ENCODE measurements around the gene UNC5A.

UNC5A gene

GRCh38 chr5:176810081-176810597 is at the start of gene UNC5A:
UNC5A (plus strand) TSS chr5:176810559; CDS start chr5:176810751, 192 bp downstream.
- no peak for DNase-seq (ENCODE audit: low spot score)

- no peak for DNase-seq (ENCODE audit: low spot score)
These were observed 48.6 kb upstream of the UNC5A start for GRCh38 chr5:176761755-176762154.

GRCh38 chr5:176762489-176762888 is 47.9 kb upstream of the UNC5A start:
- DNase-seq (ENCODE audit: low spot score): no peak

GRCh38 chr5:176765687-176766086 is 44.7 kb upstream of the UNC5A start:
- no peak for DNase-seq (ENCODE audit: low spot score)

GRCh38 chr5:176768174-176768970 is 42.0 kb upstream of the UNC5A start:
- DNase-seq (ENCODE audit: low spot score): no peak

GRCh38 chr5:176769911-176770310 is 40.4 kb upstream of the UNC5A start:
- DNase-seq (ENCODE audit: low spot score): no peak

GRCh38 chr5:176770431-176770830 is 39.9 kb upstream of the UNC5A start:
- no peak for DNase-seq (ENCODE audit: low spot score)

GRCh38 chr5:176771102-176771845 is 39.1 kb upstream of the UNC5A start:
- DNase-seq (ENCODE audit: low spot score): no peak

GRCh38 chr5:176772271-176773210 is 37.8 kb upstream of the UNC5A start:
- no peak for DNase-seq (ENCODE audit: low spot score)

GRCh38 chr5:176773408-176774035 is 36.8 kb upstream of the UNC5A start:
- DNase-seq (ENCODE audit: low spot score): no peak

GRCh38 chr5:176774216-176775171 is 35.9 kb upstream of the UNC5A start:
- no peak for DNase-seq (ENCODE audit: low spot score)

GRCh38 chr5:176775409-176775808 is 35.0 kb upstream of the UNC5A start:
- DNase-seq (ENCODE audit: low spot score): no peak

GRCh38 chr5:176776141-176776865 is 34.1 kb upstream of the UNC5A start:
- DNase-seq (ENCODE audit: low spot score): no peak

- DNase-seq (ENCODE audit: low spot score): no peak
These were observed 33.4 kb upstream of the UNC5A start for GRCh38 chr5:176776916-176777315.

GRCh38 chr5:176778921-176779465 is 31.4 kb upstream of the UNC5A start:
- DNase-seq (ENCODE audit: low spot score): no peak

GRCh38 chr5:176779537-176779936 is 30.8 kb upstream of the UNC5A start:
- no peak for DNase-seq (ENCODE audit: low spot score)

- no peak for DNase-seq (ENCODE audit: low spot score)
These were observed 29.9 kb upstream of the UNC5A start for GRCh38 chr5:176780176-176781053.

GRCh38 chr5:176781054-176781375 is 29.3 kb upstream of the UNC5A start:
- no peak for DNase-seq (ENCODE audit: low spot score)

All from hematopoietic multipotent progenitor cell treated with erythropoietin and hydrocortisone succinate and interleukin-3 and kit ligand, for 17 days (in vitro differentiated cells).